Liver (tissue), 9 donors: ENCODE results near the gene EMC1. TPM values are rescaled to one million over a fixed set of nuclear protein-coding genes. Genes with fewer than 3 reads are reported as not detected.
A peak's percentile ranks its signal among the peaks of the same experiment; 100 is the strongest.

Experiments used
- DNase-seq: peaks from one replicate; pipeline ENCODE4 v3.0.0-alpha.2; 2017; ENCODE audit warnings: low spot score
- H3K27ac ChIP-seq, 2 donors: one replicate each; pipeline ENCODE4 v1.7.0; 2013; ENCODE audit warnings: inconsistent platforms in 2 of 2, low read length in 2 of 2, control low read depth in 1 of 2, low read depth in 1 of 2, mild to moderate bottlenecking in 1 of 2
- H3K27me3 ChIP-seq, 4 donors: one replicate each; pipeline versions ENCODE4 v1.6.1 to v1.7.0; 2013; ENCODE audit warnings: low read length in 3 of 4, inconsistent platforms in 1 of 4, mild to moderate bottlenecking in 1 of 4, moderate library complexity in 1 of 4; ENCODE audit not compliant: control insufficient read depth in 4 of 4, insufficient read depth in 4 of 4
- H3K36me3 ChIP-seq, 4 donors: one replicate each; pipeline versions ENCODE4 v1.6.1 to v1.7.0; 2013; ENCODE audit warnings: low read length in 3 of 4, mild to moderate bottlenecking in 3 of 4, low read depth in 1 of 4, moderate library complexity in 1 of 4; ENCODE audit not compliant: control insufficient read depth in 4 of 4, insufficient read depth in 3 of 4
- H3K4me1 ChIP-seq, 4 donors: one replicate each; pipeline versions ENCODE4 v1.6.1 to v1.7.0; 2013; ENCODE audit warnings: low read length in 3 of 4, mild to moderate bottlenecking in 3 of 4, moderate library complexity in 1 of 4; ENCODE audit not compliant: control insufficient read depth in 4 of 4, insufficient read depth in 4 of 4
- H3K4me3 ChIP-seq, 3 donors: one replicate each; pipeline versions ENCODE4 v1.6.1 to v1.7.0; 2013; ENCODE audit warnings: low read length in 3 of 3, control low read depth in 1 of 3, low read depth in 1 of 3, mild to moderate bottlenecking in 1 of 3
- H3K9ac ChIP-seq, 2 donors: one replicate each; pipeline ENCODE4 v1.7.0; 2013; ENCODE audit warnings: low read length in 2 of 2, mild to moderate bottlenecking in 2 of 2, moderate library complexity in 2 of 2, control low read depth in 1 of 2, low read depth in 1 of 2
- H3K9me3 ChIP-seq, 4 donors: one replicate each; pipeline versions ENCODE4 v1.6.1 to v1.7.0; 2013; ENCODE audit warnings: low read length in 3 of 4; ENCODE audit not compliant: control insufficient read depth in 4 of 4
- ATF3 ChIP-seq: IDR thresholded peaks from 2 replicates; pipeline ENCODE4 v1.6.1; 2016; ENCODE audit warnings: antibody characterized with exemption
- EGR1 ChIP-seq, 2 donors: IDR thresholded peaks; 2 replicates each; pipeline ENCODE4 v1.6.1; 2016 to 2018; ENCODE audit warnings: antibody characterized with exemption in 2 of 2, low read depth in 2 of 2
- FOXA1 ChIP-seq: IDR thresholded peaks from 2 replicates; pipeline ENCODE4 v1.6.1; 2016; ENCODE audit warnings: antibody characterized with exemption
- FOXA2 ChIP-seq: IDR thresholded peaks from 2 replicates; pipeline ENCODE4 v1.6.1; 2016; ENCODE audit warnings: antibody characterized with exemption
- GABPA ChIP-seq, 2 donors: IDR thresholded peaks in 1 of 2; conservative IDR thresholded peaks in 1 of 2; 2 replicates each; pipeline ENCODE4 v1.6.1; 2016; ENCODE audit warnings: antibody characterized with exemption in 2 of 2, mild to moderate bottlenecking in 1 of 2, moderate library complexity in 1 of 2
- HNF4A ChIP-seq, 2 donors: conservative IDR thresholded peaks; 2 replicates each; pipeline ENCODE4 v1.6.1; 2016; ENCODE audit warnings: antibody characterized with exemption in 2 of 2, mild to moderate bottlenecking in 2 of 2
- HNF4G ChIP-seq: IDR thresholded peaks from 2 replicates; pipeline ENCODE4 v1.6.1; 2016; ENCODE audit warnings: antibody characterized with exemption
- JUND ChIP-seq, 2 donors: IDR thresholded peaks; 2 replicates each; pipeline ENCODE4 v1.6.1; 2016; ENCODE audit warnings: antibody characterized with exemption in 2 of 2
- NR2F2 ChIP-seq: IDR thresholded peaks from 2 replicates; pipeline ENCODE4 v1.6.1; 2016; ENCODE audit warnings: antibody characterized with exemption
- RAD21 ChIP-seq, 2 donors: IDR thresholded peaks; 2 replicates each; pipeline ENCODE4 v1.6.1; 2016; ENCODE audit warnings: antibody characterized with exemption in 2 of 2, mild to moderate bottlenecking in 2 of 2
- REST ChIP-seq: IDR thresholded peaks from 2 replicates; pipeline ENCODE4 v1.6.1; 2016; ENCODE audit warnings: antibody characterized with exemption, mild to moderate bottlenecking
- RXRA ChIP-seq, 2 donors: IDR thresholded peaks; 2 replicates each; pipeline ENCODE4 v1.6.1; 2017 to 2018; ENCODE audit warnings: antibody characterized with exemption in 2 of 2, mild to moderate bottlenecking in 1 of 2
- SP1 ChIP-seq: IDR thresholded peaks from 2 replicates; pipeline ENCODE4 v1.6.1; 2018; ENCODE audit warnings: antibody characterized with exemption, mild to moderate bottlenecking
- TAF1 ChIP-seq: conservative IDR thresholded peaks from 2 replicates; pipeline ENCODE4 v1.6.1; 2016; ENCODE audit warnings: antibody characterized with exemption, mild to moderate bottlenecking
- YY1 ChIP-seq: IDR thresholded peaks from 2 replicates; pipeline ENCODE4 v1.6.1; 2016; ENCODE audit warnings: antibody characterized with exemption, mild to moderate bottlenecking
- ZBTB33 ChIP-seq: IDR thresholded peaks from 2 replicates; pipeline ENCODE4 v1.6.1; 2016; ENCODE audit warnings: antibody characterized with exemption
- WGBS: extraction: QIAGEN DNeasy Blood & Tissue Kit; methylation state at CpG from one replicate; pipeline ENCODE4 v1.1.7; 2013; 5-methylcytosine and 5-hydroxymethylcytosine counted together
- polyA plus RNA-seq, 2 donors: library from polyadenylated mRNA; stranded (reverse) in 1 of 2; unstranded in 1 of 2; fragments of 200-250 nt in 1 of 2; fragments of >200 nt in 1 of 2; fragmentation: Nextera tagmentation in 1 of 2; extraction: Ambion mirVana in 1 of 2; gene quantifications; one replicate each; pipeline versions ENCODE4 v1.2.1 to v1.2.3, GENCODE V29; 2013 to 2015
- total RNA-seq, 2 donors: library from RNA; depleted of rRNA; stranded (reverse); fragments of >200 nt; gene quantifications; one replicate each; pipeline ENCODE4 v1.2.3, GENCODE V29; 2014
- TF ChIP-seq, protein P1 (sequence below): fragments of 150-350 bp; IDR thresholded peaks from 2 replicates; pipeline ENCODE4 v1.5.1; 2017; ENCODE audit warnings: improper control_type of control experiment, low read depth, low read length; ENCODE audit not compliant: missing input control
- TF ChIP-seq, protein P2 (sequence below): IDR thresholded peaks from 2 replicates; pipeline ENCODE4 v1.6.1; 2016; ENCODE audit warnings: antibody characterized with exemption
- donor health status: healthy.
- donor health status: healthy.
- donor health status: healthy.
- donor health status: healthy.
- donor health status: healthy.

The EMC1 gene
- total and polyA plus RNA-seq, 4 donors, result 8.0 to 33.6 (median 14.8) TPM

- Histone ChIP-seq H3K4me3 (peak overlapping the region; percentile 71 to 96 (median 79)), H3K27ac (peak overlapping the region; percentile 94 to 98), H3K9me3 (no peaks in the 10 kb centered on the region), H3K4me1 (peaks cover 0 to 29% (median 17%) of the 10 kb centered on the region in 4 donors), H3K36me3 (peaks cover 4 to 9% (median 7%) of the 10 kb centered on the region in 4 donors), H3K9ac (peak overlapping the region; percentile 83 to 96), H3K27me3 (no peaks in the 10 kb centered on the region)
- TF ChIP-seq NR2F2, result no peak
- TF ChIP-seq, protein P1, sequence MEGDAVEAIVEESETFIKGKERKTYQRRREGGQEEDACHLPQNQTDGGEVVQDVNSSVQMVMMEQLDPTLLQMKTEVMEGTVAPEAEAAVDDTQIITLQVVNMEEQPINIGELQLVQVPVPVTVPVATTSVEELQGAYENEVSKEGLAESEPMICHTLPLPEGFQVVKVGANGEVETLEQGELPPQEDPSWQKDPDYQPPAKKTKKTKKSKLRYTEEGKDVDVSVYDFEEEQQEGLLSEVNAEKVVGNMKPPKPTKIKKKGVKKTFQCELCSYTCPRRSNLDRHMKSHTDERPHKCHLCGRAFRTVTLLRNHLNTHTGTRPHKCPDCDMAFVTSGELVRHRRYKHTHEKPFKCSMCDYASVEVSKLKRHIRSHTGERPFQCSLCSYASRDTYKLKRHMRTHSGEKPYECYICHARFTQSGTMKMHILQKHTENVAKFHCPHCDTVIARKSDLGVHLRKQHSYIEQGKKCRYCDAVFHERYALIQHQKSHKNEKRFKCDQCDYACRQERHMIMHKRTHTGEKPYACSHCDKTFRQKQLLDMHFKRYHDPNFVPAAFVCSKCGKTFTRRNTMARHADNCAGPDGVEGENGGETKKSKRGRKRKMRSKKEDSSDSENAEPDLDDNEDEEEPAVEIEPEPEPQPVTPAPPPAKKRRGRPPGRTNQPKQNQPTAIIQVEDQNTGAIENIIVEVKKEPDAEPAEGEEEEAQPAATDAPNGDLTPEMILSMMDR, result no peak
- no peak for TF ChIP-seq FOXA1
- peak; percentile 26 for TF ChIP-seq ATF3
- TF ChIP-seq, protein P2, sequence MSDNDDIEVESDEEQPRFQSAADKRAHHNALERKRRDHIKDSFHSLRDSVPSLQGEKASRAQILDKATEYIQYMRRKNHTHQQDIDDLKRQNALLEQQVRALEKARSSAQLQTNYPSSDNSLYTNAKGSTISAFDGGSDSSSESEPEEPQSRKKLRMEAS, result peak; percentile 82
- TF ChIP-seq RXRA (IDR thresholded peaks at IDR 0.05), result peak; percentile 82 to 89
- peak; percentile 50 to 81 for TF ChIP-seq JUND (IDR thresholded peaks at IDR 0.05)
- TF ChIP-seq REST, result peak; percentile 85
- TF ChIP-seq EGR1 (IDR thresholded peaks at IDR 0.05; ENCODE audit: low read depth in 2 of 2), result peak; percentile 69 to 86
- peak; percentile 98 for TF ChIP-seq HNF4G
- TF ChIP-seq TAF1, result no peak
- TF ChIP-seq SP1, result peak; percentile 85
- peak; percentile 78 for TF ChIP-seq ZBTB33
- TF ChIP-seq HNF4A (conservative IDR thresholded peaks at IDR 0.05), result peak; percentile 99
- no peak for TF ChIP-seq GABPA (IDR thresholded peaks at IDR 0.05 in 1 of 2, conservative IDR thresholded peaks at IDR 0.05 in 1 of 2)
- peak; percentile 24 to 40 for TF ChIP-seq RAD21 (IDR thresholded peaks at IDR 0.05)
- peak; percentile 55 for TF ChIP-seq YY1
- peak; percentile 46 for TF ChIP-seq FOXA2
- no peak for DNase-seq
- WGBS, result 34% methylated on average over 22 of the region's 22 CpGs
Measured at GRCh38 chr1:19273106-19273843, 22.0 kb upstream of the EMC1 start.
